Gastrocnemius medialis (tissue), 4 donors: ENCODE results near the gene MIPEP. TPM values are rescaled to one million over a fixed set of nuclear protein-coding genes. Genes with fewer than 3 reads are reported as not detected.

ENCODE experiments used
- ATAC-seq, 2 donors: fragments of 150-250 bp; one replicate each; pipeline ENCODE4 v1.9.1; 2016
- DNase-seq, 2 donors: peaks; one replicate each; pipeline ENCODE4 v3.0.0-alpha.2; 2019
- H3K27ac ChIP-seq, 4 donors: fragments of 200-600 bp; sonication (generic); 1 replicate in 1 of 4; 2 replicates in 3 of 4; pipeline ENCODE4 v1.5.1; 2016 to 2018; ENCODE audit warnings: mild to moderate bottlenecking in 2 of 4, moderate library complexity in 1 of 4
- H3K27me3 ChIP-seq, 3 donors: fragments of 200-600 bp; sonication (generic) in 2 of 3; 1 replicate in 1 of 3; 2 replicates in 2 of 3; pipeline versions ENCODE4 v1.5.1 to v1.6.0; 2016 to 2019; ENCODE audit warnings: mild to moderate bottlenecking in 1 of 3, moderate library complexity in 1 of 3
- H3K36me3 ChIP-seq, 2 donors: fragments of 200-600 bp; sonication (generic) in 1 of 2; one replicate each; pipeline ENCODE4 v1.5.1; 2017 to 2018
- H3K4me1 ChIP-seq, 2 donors: fragments of 200-600 bp; sonication (generic) in 1 of 2; one replicate each; pipeline ENCODE4 v1.5.1; 2016 to 2017; ENCODE audit warnings: mild to moderate bottlenecking in 2 of 2
- H3K4me3 ChIP-seq, 4 donors: fragments of 200-600 bp; sonication (generic) in 3 of 4; 1 replicate in 1 of 4; 2 replicates in 3 of 4; pipeline ENCODE4 v1.5.1; 2016 to 2019; ENCODE audit warnings: mild to moderate bottlenecking in 2 of 4
- H3K9me3 ChIP-seq, 3 donors: fragments of 200-600 bp; sonication (generic) in 2 of 3; 1 replicate in 1 of 3; 2 replicates in 2 of 3; pipeline ENCODE4 v1.5.1; 2016 to 2019
- CTCF ChIP-seq, 5 experiments: fragments of 450-650 bp in 3 of 5; fragments of 200-600 bp in 2 of 5; sonication (generic) in 2 of 5; IDR thresholded peaks in 4 of 5; conservative IDR thresholded peaks in 1 of 5; 1 replicate in 4 of 5; 2 replicates in 1 of 5; pipeline ENCODE4 v1.5.1; 2016 to 2019; ENCODE audit warnings: antibody characterized with exemption in 5 of 5, mild to moderate bottlenecking in 3 of 5, moderate library complexity in 3 of 5
- POLR2A ChIP-seq, 2 donors: fragments of 450-650 bp; IDR thresholded peaks; one replicate each; pipeline ENCODE4 v1.6.1; 2017; ENCODE audit warnings: antibody characterized with exemption in 2 of 2, mild to moderate bottlenecking in 2 of 2, moderate library complexity in 2 of 2
- in situ Hi-C, 4 donors: fragments of 200-750 bp; cut with MboI; loops; one replicate each; pipeline versions ENCODE4 v1.15.0 to v1.8.0; 2017; ENCODE audit warnings: low sequenced_read_pairs in 4 of 4
- intact Hi-C: fragments of 100-400 bp; cut with DNase I; formaldehyde crosslinking; loops from one replicate; pipeline ENCODE4 v1.15.1; 2023; ENCODE audit warnings: low total_unique reads
- total RNA-seq, 4 donors: library from RNA; depleted of rRNA; stranded (reverse); fragments of >200 nt; gene quantifications; one replicate each; pipeline versions ENCODE4 v1.1.0 to v1.2.3, GENCODE V29; 2016

MIPEP gene
- total RNA-seq, 4 donors from 2014 or later, result 9.2 to 23.1 (median 14.0) TPM

- H3K36me3 ChIP-seq, result no peaks in the 10 kb centered on the region
- TF ChIP-seq POLR2A (IDR thresholded peaks at IDR 0.05) (no peak), CTCF (IDR thresholded peaks at IDR 0.05 in 4 of 5, conservative IDR thresholded peaks at IDR 0.05 in 1 of 5) (no peak)
- H3K9me3 ChIP-seq, result no peaks in the 10 kb centered on the region
- no peak overlapping the region for H3K27ac ChIP-seq
- no peak overlapping the region for H3K4me3 ChIP-seq
- no peaks in the 10 kb centered on the region for H3K27me3 ChIP-seq
- in situ Hi-C loops, result loop anchor here in 3 of 4 donors (5.0 to 25.0 kb wide), 3 partner anchors 281 to 404 kb away; no protein-coding TSS in a partner anchor
- DNase-seq (no peak), ATAC-seq (no peak)
- H3K4me1 ChIP-seq, result peaks cover 0 to 9% of the 10 kb centered on the region in 2 donors
- intact Hi-C loops, result no loop called here
These were observed 20.7 kb downstream of the MIPEP start for GRCh38 chr13:23868521-23868920.

- Histone ChIP-seq H3K27ac (no peak overlapping the region), H3K4me1 (peaks cover 0 to 9% of the 10 kb centered on the region in 2 donors), H3K27me3 (no peaks in the 10 kb centered on the region), H3K9me3 (no peaks in the 10 kb centered on the region), H3K36me3 (no peaks in the 10 kb centered on the region), H3K4me3 (no peak overlapping the region)
- DNase-seq, result no peak
- intact Hi-C loops (no loop called here), in situ Hi-C loops (loop anchor here in 3 of 4 donors (5.0 to 25.0 kb wide), 3 partner anchors 280 to 402 kb away; no protein-coding TSS in a partner anchor)
- no peak for ATAC-seq
- no peak for TF ChIP-seq POLR2A (IDR thresholded peaks at IDR 0.05)
- no peak for TF ChIP-seq CTCF (IDR thresholded peaks at IDR 0.05 in 4 of 5, conservative IDR thresholded peaks at IDR 0.05 in 1 of 5)
These were observed 22.1 kb downstream of the MIPEP start for GRCh38 chr13:23867027-23867491.

GRCh38 chr13:23866420-23867026 lies 22.7 kb downstream of the MIPEP start:
- H3K9me3 ChIP-seq, result no peaks in the 10 kb centered on the region
- in situ Hi-C loops, result loop anchor here in 3 of 4 donors (5.0 to 25.0 kb wide), 3 partner anchors 279 to 402 kb away; no protein-coding TSS in a partner anchor

GRCh38 chr13:23865906-23866305 lies 23.3 kb downstream of the MIPEP start:
- DNase-seq (no peak), ATAC-seq (no peak)
- no peak for TF ChIP-seq POLR2A (IDR thresholded peaks at IDR 0.05)
- no peak for TF ChIP-seq CTCF (IDR thresholded peaks at IDR 0.05 in 4 of 5, conservative IDR thresholded peaks at IDR 0.05 in 1 of 5)
- H3K4me3 ChIP-seq, result no peak overlapping the region
- H3K27me3 ChIP-seq, result no peaks in the 10 kb centered on the region
- no peaks in the 10 kb centered on the region for H3K9me3 ChIP-seq
- peaks cover 0 to 7% of the 10 kb centered on the region in 2 donors for H3K36me3 ChIP-seq
- in situ Hi-C loops, result loop anchor here in 3 of 4 donors (5.0 to 25.0 kb wide), 3 partner anchors 279 to 401 kb away; no protein-coding TSS in a partner anchor
- peaks cover 0 to 6% of the 10 kb centered on the region in 2 donors for H3K4me1 ChIP-seq
- no peak overlapping the region for H3K27ac ChIP-seq
- intact Hi-C loops, result no loop called here

More at GRCh38 chr13:23866420-23867026, 22.7 kb downstream of the MIPEP start:
- no peak for TF ChIP-seq POLR2A (IDR thresholded peaks at IDR 0.05)
- no peak for TF ChIP-seq CTCF (IDR thresholded peaks at IDR 0.05 in 4 of 5, conservative IDR thresholded peaks at IDR 0.05 in 1 of 5)
- ATAC-seq (no peak), DNase-seq (no peak)
- Histone ChIP-seq H3K36me3 (peaks cover 0 to 1% of the 10 kb centered on the region in 2 donors), H3K4me3 (no peak overlapping the region), H3K27me3 (no peaks in the 10 kb centered on the region), H3K27ac (no peak overlapping the region), H3K4me1 (peaks cover 0 to 9% of the 10 kb centered on the region in 2 donors)
- intact Hi-C loops, result no loop called here
